ENCODE data around the gene MANSC4.

DNA sequence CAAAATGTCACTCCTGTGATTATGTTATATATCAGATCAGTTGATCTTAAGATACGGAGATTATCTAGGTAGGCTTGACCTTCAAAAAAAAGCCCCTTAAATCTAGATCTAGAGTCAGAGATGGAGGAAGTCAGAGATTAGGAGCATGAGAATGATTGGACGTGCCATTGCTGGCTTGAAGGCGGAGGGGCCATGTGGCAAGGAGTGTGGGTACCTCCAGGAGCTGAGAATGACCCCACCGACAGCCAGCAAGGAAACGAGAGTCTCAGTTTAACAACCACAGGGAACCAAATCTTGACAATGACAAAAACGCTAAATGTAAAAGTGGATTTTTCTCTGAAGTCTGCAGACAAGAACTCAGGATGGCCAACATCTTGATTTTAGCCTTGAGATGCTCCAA lies 32.5 kb upstream of the MANSC4 start:
- no peak for TF ChIP-seq CTCF (IDR thresholded peaks at IDR 0.05)
- TF ChIP-seq, protein P1, sequence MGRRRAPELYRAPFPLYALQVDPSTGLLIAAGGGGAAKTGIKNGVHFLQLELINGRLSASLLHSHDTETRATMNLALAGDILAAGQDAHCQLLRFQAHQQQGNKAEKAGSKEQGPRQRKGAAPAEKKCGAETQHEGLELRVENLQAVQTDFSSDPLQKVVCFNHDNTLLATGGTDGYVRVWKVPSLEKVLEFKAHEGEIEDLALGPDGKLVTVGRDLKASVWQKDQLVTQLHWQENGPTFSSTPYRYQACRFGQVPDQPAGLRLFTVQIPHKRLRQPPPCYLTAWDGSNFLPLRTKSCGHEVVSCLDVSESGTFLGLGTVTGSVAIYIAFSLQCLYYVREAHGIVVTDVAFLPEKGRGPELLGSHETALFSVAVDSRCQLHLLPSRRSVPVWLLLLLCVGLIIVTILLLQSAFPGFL (CRISPR knock-in tag; IDR thresholded peaks at IDR 0.05; ENCODE audit: borderline replicate concordance): no peak
- TF ChIP-seq, protein P2, sequence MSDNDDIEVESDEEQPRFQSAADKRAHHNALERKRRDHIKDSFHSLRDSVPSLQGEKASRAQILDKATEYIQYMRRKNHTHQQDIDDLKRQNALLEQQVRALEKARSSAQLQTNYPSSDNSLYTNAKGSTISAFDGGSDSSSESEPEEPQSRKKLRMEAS (CRISPR knock-in tag; IDR thresholded peaks at IDR 0.05): no peak
- no peak for TF ChIP-seq CREB1 (CRISPR knock-in tag; IDR thresholded peaks at IDR 0.05)
- no peak for TF ChIP-seq TCF7 (CRISPR knock-in tag; IDR thresholded peaks at IDR 0.05; ENCODE audit: low read depth)
- no peak for TF ChIP-seq ZNF396 (CRISPR knock-in tag; IDR thresholded peaks at IDR 0.05; ENCODE audit: borderline replicate concordance)
- TF ChIP-seq FOXJ3 (CRISPR knock-in tag; IDR thresholded peaks at IDR 0.05; ENCODE audit: borderline replicate concordance): no peak
